ENCODE results near the gene YPEL1.

- TF ChIP-seq CTCF (conservative IDR thresholded peaks at IDR 0.05 in 1 of 2, IDR thresholded peaks at IDR 0.05 in 1 of 2; ENCODE audit: low read depth in 1 of 2, low read length in 2 of 2) (no peak), EZH2 (IDR thresholded peaks at IDR 0.05; ENCODE audit: low read length, missing control alignments) (no peak)
These were observed 75.6 kb downstream of the YPEL1 start for GRCh38 chr22:21659864-21660525.

Measured in fibroblast of lung (primary cell).